ENCODE data around the gene CLCN4. TPM values are rescaled to one million over a fixed set of nuclear protein-coding genes. Genes with fewer than 3 reads are reported as not detected.

Gene CLCN4
- total RNA-seq, 4 donors from 2014 or later: 0.79 to 1.1 TPM; not detected in 2

- H3K27ac ChIP-seq: no peak overlapping the region
- intact Hi-C loops (cut with DNase I; ENCODE audit: low total_unique reads) (no loop called here), in situ Hi-C loops (cut with MboI; ENCODE audit: low pct_ligation_motif_present in 1 of 4, low pct_unique_long_range_greater_than_20kb in 1 of 4, low sequenced_read_pairs in 3 of 4) (no loop called here)
- 74% methylated on average over 2 of the region's 2 CpGs; no CpG with 5 or more reads in 1 of the 2 donors for WGBS, 2 donors (ENCODE audit: low coverage in 1 of 2)
- no peak for DNase-seq
- H3K4me1 ChIP-seq: no peaks in the 10 kb centered on the region
- H3K27me3 ChIP-seq: no peaks in the 10 kb centered on the region
- no peak for TF ChIP-seq POLR2AphosphoS5 (IDR thresholded peaks at IDR 0.05)
- no peak for TF ChIP-seq EP300 (IDR thresholded peaks at IDR 0.05; ENCODE audit: low read depth)
- no peak for TF ChIP-seq POLR2A (IDR thresholded peaks at IDR 0.05)
- no peak for TF ChIP-seq CTCF (IDR thresholded peaks at IDR 0.05)
- H3K9me3 ChIP-seq: no peaks in the 10 kb centered on the region
- H3K36me3 ChIP-seq: no peaks in the 10 kb centered on the region
- H3K4me3 ChIP-seq: no peak overlapping the region
Measured at GRCh38 chrX:10265775-10266174, 109.0 kb downstream of the CLCN4 start.

- Histone ChIP-seq H3K27ac (no peak overlapping the region), H3K27me3 (no peaks in the 10 kb centered on the region), H3K4me3 (no peak overlapping the region), H3K9me3 (no peaks in the 10 kb centered on the region), H3K4me1 (no peaks in the 10 kb centered on the region), H3K36me3 (no peaks in the 10 kb centered on the region)
- no peak for DNase-seq
- 90% methylated on average over 2 of the region's 2 CpGs; no CpG with 5 or more reads in 1 of the 2 donors for WGBS, 2 donors (ENCODE audit: low coverage in 1 of 2)
- intact Hi-C loops (cut with DNase I; ENCODE audit: low total_unique reads): no loop called here
- in situ Hi-C loops (cut with MboI; ENCODE audit: low pct_ligation_motif_present in 1 of 4, low pct_unique_long_range_greater_than_20kb in 1 of 4, low sequenced_read_pairs in 3 of 4): no loop called here
- TF ChIP-seq POLR2AphosphoS5 (IDR thresholded peaks at IDR 0.05) (no peak), CTCF (IDR thresholded peaks at IDR 0.05) (no peak), POLR2A (IDR thresholded peaks at IDR 0.05) (no peak)
Measured at GRCh38 chrX:10278716-10279115, 121.9 kb downstream of the CLCN4 start.

- H3K4me1 ChIP-seq: no peaks in the 10 kb centered on the region
- 77% methylated on average over 2 of the region's 2 CpGs; no CpG with 5 or more reads in 1 of the 2 donors for WGBS, 2 donors (ENCODE audit: low coverage in 1 of 2)
- H3K4me3 ChIP-seq: no peak overlapping the region
- in situ Hi-C loops (cut with MboI; ENCODE audit: low pct_ligation_motif_present in 1 of 4, low pct_unique_long_range_greater_than_20kb in 1 of 4, low sequenced_read_pairs in 3 of 4): no loop called here
- intact Hi-C loops (cut with DNase I; ENCODE audit: low total_unique reads): no loop called here
- TF ChIP-seq EP300 (IDR thresholded peaks at IDR 0.05; ENCODE audit: low read depth) (no peak), POLR2A (IDR thresholded peaks at IDR 0.05) (no peak), POLR2AphosphoS5 (IDR thresholded peaks at IDR 0.05) (no peak), CTCF (IDR thresholded peaks at IDR 0.05) (no peak)
- no peak overlapping the region for H3K27ac ChIP-seq
- H3K9me3 ChIP-seq: no peaks in the 10 kb centered on the region
- no peaks in the 10 kb centered on the region for H3K27me3 ChIP-seq
- no peaks in the 10 kb centered on the region for H3K36me3 ChIP-seq
- no peak for DNase-seq
Measured at GRCh38 chrX:10280071-10280470, 123.3 kb downstream of the CLCN4 start.

GRCh38 chrX:10282490-10282889 lies 125.7 kb downstream of the CLCN4 start:
- Histone ChIP-seq H3K4me1 (no peaks in the 10 kb centered on the region), H3K4me3 (no peak overlapping the region), H3K9me3 (no peaks in the 10 kb centered on the region), H3K27me3 (no peaks in the 10 kb centered on the region), H3K27ac (no peak overlapping the region), H3K36me3 (no peaks in the 10 kb centered on the region)
- 79% methylated on average over 1 of the region's 1 CpG; no CpG with 5 or more reads in 1 of the 2 donors for WGBS, 2 donors (ENCODE audit: low coverage in 1 of 2)
- DNase-seq: no peak
- in situ Hi-C loops (cut with MboI; ENCODE audit: low pct_ligation_motif_present in 1 of 4, low pct_unique_long_range_greater_than_20kb in 1 of 4, low sequenced_read_pairs in 3 of 4): no loop called here
- intact Hi-C loops (cut with DNase I; ENCODE audit: low total_unique reads): no loop called here
- no peak for TF ChIP-seq EP300 (IDR thresholded peaks at IDR 0.05; ENCODE audit: low read depth)
- TF ChIP-seq POLR2AphosphoS5 (IDR thresholded peaks at IDR 0.05): no peak
- no peak for TF ChIP-seq POLR2A (IDR thresholded peaks at IDR 0.05)

GRCh38 chrX:10286195-10286594 lies 129.4 kb downstream of the CLCN4 start:
- Histone ChIP-seq H3K36me3 (no peaks in the 10 kb centered on the region), H3K4me1 (no peaks in the 10 kb centered on the region), H3K27ac (no peak overlapping the region), H3K27me3 (no peaks in the 10 kb centered on the region), H3K4me3 (no peak overlapping the region), H3K9me3 (no peaks in the 10 kb centered on the region)
- 66% methylated on average over 6 of the region's 6 CpGs; no CpG with 5 or more reads in 1 of the 2 donors for WGBS, 2 donors (ENCODE audit: low coverage in 1 of 2)
- intact Hi-C loops (cut with DNase I; ENCODE audit: low total_unique reads) (no loop called here), in situ Hi-C loops (cut with MboI; ENCODE audit: low pct_ligation_motif_present in 1 of 4, low pct_unique_long_range_greater_than_20kb in 1 of 4, low sequenced_read_pairs in 3 of 4) (no loop called here)
- no peak for TF ChIP-seq POLR2AphosphoS5 (IDR thresholded peaks at IDR 0.05)
- TF ChIP-seq CTCF (IDR thresholded peaks at IDR 0.05): no peak
- no peak for TF ChIP-seq POLR2A (IDR thresholded peaks at IDR 0.05)
- no peak for TF ChIP-seq EP300 (IDR thresholded peaks at IDR 0.05; ENCODE audit: low read depth)
- DNase-seq: no peak
